Sigmoid colon (tissue), 7 donors: ENCODE results near the gene TMED10. TPM values are rescaled to one million over a fixed set of nuclear protein-coding genes. Genes with fewer than 3 reads are reported as not detected.

Experiments used
- DNase-seq: peaks from one replicate; pipeline ENCODE4 v3.0.0-alpha.2; 2019
- H3K27ac ChIP-seq, 4 donors: fragments of 200-600 bp; sonication (generic); one replicate each; pipeline ENCODE4 v1.5.1; 2016 to 2019; ENCODE audit warnings: mild to moderate bottlenecking in 1 of 4
- H3K27me3 ChIP-seq, 3 donors: fragments of 200-600 bp; sonication (generic); one replicate each; pipeline ENCODE4 v1.5.1; 2019; ENCODE audit warnings: mild to moderate bottlenecking in 1 of 3
- H3K36me3 ChIP-seq, 4 donors: fragments of 200-600 bp; sonication (generic); one replicate each; pipeline ENCODE4 v1.5.1; 2016 to 2019
- H3K4me1 ChIP-seq, 4 donors: fragments of 200-600 bp; sonication (generic); one replicate each; pipeline ENCODE4 v1.5.1; 2017 to 2019
- H3K4me3 ChIP-seq, 4 donors: fragments of 200-600 bp; sonication (generic); one replicate each; pipeline ENCODE4 v1.5.1; 2017 to 2019; ENCODE audit warnings: mild to moderate bottlenecking in 2 of 4, moderate library complexity in 1 of 4
- H3K9me3 ChIP-seq, 4 donors: fragments of 200-600 bp in 3 of 4; sonication (generic) in 3 of 4; one replicate each; pipeline versions ENCODE4 v1.5.1 to v1.6.1; 2013 to 2019
- EP300 ChIP-seq, 4 donors: sonication (generic); formaldehyde crosslinking; IDR thresholded peaks; one replicate each; pipeline ENCODE4 v1.6.1; 2017; ENCODE audit warnings: antibody characterized with exemption in 4 of 4
- POLR2A ChIP-seq, 2 donors: fragments of 450-650 bp; IDR thresholded peaks; one replicate each; pipeline ENCODE4 v1.6.1; 2016; ENCODE audit warnings: antibody characterized with exemption in 2 of 2, mild to moderate bottlenecking in 2 of 2, moderate library complexity in 2 of 2
- POLR2AphosphoS5 ChIP-seq, 4 donors: sonication (generic); formaldehyde crosslinking; IDR thresholded peaks; one replicate each; pipeline ENCODE4 v1.6.1; 2017; ENCODE audit warnings: antibody characterized with exemption in 4 of 4
- WGBS, 2 donors: extraction: QIAGEN DNeasy Blood & Tissue Kit; methylation state at CpG; one replicate each; pipeline ENCODE4 v1.1.7; 2013; 5-methylcytosine and 5-hydroxymethylcytosine counted together
- intact Hi-C: fragments of 100-400 bp; cut with DNase I; formaldehyde crosslinking; loops from one replicate; pipeline ENCODE4 v1.15.1; 2023
- polyA plus RNA-seq, 3 donors: library from polyadenylated mRNA; stranded (reverse); fragments of 200-250 nt; gene quantifications; one replicate each; pipeline ENCODE4 v1.2.3, GENCODE V29; 2013
- total RNA-seq, 4 donors: library from RNA; depleted of rRNA; stranded (reverse); fragments of >200 nt; gene quantifications; one replicate each; pipeline ENCODE4 v1.1.0, GENCODE V29; 2016
- TF ChIP-seq, protein P1 (sequence below), 4 experiments: fragments of 450-650 bp in 3 of 4; fragments of 200-600 bp in 1 of 4; IDR thresholded peaks; one replicate each; pipeline ENCODE4 v1.5.1; 2016 to 2019; ENCODE audit warnings: antibody characterized with exemption in 4 of 4, mild to moderate bottlenecking in 3 of 4, moderate library complexity in 2 of 4
- donor health status: healthy with polysubstance abuse.
- donor health status: Bipolar disorder and iron deficiency.
- donor health status: healthy.

Gene TMED10
- total and polyA plus RNA-seq, 7 donors = 38.4 to 236 (median 163) TPM

DNA sequence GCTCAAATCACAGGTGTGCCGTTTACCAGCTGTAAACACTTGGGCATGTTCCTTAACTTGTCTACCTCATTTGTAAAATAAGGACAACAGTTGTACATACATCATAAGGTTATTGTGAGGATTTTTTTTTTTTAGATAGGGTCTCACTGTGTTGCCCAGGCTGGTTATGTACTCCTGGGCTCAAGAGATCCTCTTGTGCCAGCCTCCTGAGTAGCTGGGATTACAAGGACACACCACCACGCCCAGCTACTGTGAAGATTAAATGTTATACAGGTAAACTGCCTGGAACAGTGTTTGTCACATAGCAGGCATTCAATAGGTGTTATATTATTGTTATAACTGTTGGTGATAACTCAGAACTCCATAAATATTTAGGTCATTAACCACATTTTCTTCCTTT is 12.7 kb downstream of the TMED10 start:
- H3K27ac ChIP-seq = no peak overlapping the region

DNA sequence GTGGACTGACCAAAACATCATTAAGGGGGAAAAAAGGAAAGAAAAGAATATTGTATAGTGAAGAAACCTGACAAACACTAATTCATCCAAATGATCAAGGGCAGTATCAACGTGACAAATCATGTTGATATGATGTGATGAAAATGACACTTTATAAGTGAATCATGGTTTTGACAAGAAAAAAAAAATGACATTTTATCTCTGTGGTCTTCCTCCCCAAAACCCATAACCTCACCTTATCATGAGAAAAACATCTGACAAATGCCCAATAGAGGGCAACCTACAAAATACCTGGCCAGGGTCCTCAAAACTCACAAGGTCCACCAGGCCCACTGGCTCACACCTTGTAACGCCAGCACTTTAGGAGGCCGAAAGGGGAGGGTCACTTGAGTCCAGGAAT is 13.8 kb downstream of the TMED10 start:
- Histone ChIP-seq H3K4me1 (peaks cover 0 to 47% (median 30%) of the 10 kb centered on the region in 4 donors), H3K27me3 (no peaks in the 10 kb centered on the region), H3K27ac (no peak overlapping the region), H3K36me3 (no peaks in the 10 kb centered on the region), H3K9me3 (no peaks in the 10 kb centered on the region), H3K4me3 (no peak overlapping the region)
- DNase-seq = no peak
- intact Hi-C loops = no loop called here
- TF ChIP-seq POLR2A (IDR thresholded peaks at IDR 0.05) = no peak
- TF ChIP-seq, protein P1, sequence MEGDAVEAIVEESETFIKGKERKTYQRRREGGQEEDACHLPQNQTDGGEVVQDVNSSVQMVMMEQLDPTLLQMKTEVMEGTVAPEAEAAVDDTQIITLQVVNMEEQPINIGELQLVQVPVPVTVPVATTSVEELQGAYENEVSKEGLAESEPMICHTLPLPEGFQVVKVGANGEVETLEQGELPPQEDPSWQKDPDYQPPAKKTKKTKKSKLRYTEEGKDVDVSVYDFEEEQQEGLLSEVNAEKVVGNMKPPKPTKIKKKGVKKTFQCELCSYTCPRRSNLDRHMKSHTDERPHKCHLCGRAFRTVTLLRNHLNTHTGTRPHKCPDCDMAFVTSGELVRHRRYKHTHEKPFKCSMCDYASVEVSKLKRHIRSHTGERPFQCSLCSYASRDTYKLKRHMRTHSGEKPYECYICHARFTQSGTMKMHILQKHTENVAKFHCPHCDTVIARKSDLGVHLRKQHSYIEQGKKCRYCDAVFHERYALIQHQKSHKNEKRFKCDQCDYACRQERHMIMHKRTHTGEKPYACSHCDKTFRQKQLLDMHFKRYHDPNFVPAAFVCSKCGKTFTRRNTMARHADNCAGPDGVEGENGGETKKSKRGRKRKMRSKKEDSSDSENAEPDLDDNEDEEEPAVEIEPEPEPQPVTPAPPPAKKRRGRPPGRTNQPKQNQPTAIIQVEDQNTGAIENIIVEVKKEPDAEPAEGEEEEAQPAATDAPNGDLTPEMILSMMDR (IDR thresholded peaks at IDR 0.05) = no peak
- no peak for TF ChIP-seq POLR2AphosphoS5 (IDR thresholded peaks at IDR 0.05)
- TF ChIP-seq EP300 (IDR thresholded peaks at IDR 0.05) = no peak
- WGBS, 2 donors = 85 to 86% methylated on average over 3 of the region's 3 CpGs

More for the DNA sequence above, 12.7 kb downstream of the TMED10 start:
- H3K27me3 ChIP-seq = no peaks in the 10 kb centered on the region
- H3K9me3 ChIP-seq = no peaks in the 10 kb centered on the region
- WGBS, 2 donors = 82 to 96% methylated on average over 2 of the region's 2 CpGs
- TF ChIP-seq POLR2AphosphoS5 (IDR thresholded peaks at IDR 0.05) (no peak), EP300 (IDR thresholded peaks at IDR 0.05) (no peak), POLR2A (IDR thresholded peaks at IDR 0.05) (no peak)
- TF ChIP-seq, protein P1 (IDR thresholded peaks at IDR 0.05) = no peak
- no peak overlapping the region for H3K4me3 ChIP-seq
- H3K36me3 ChIP-seq = no peaks in the 10 kb centered on the region
- H3K4me1 ChIP-seq = peaks cover 0 to 58% (median 34%) of the 10 kb centered on the region in 4 donors
- no peak for DNase-seq
- intact Hi-C loops = no loop called here

DNA sequence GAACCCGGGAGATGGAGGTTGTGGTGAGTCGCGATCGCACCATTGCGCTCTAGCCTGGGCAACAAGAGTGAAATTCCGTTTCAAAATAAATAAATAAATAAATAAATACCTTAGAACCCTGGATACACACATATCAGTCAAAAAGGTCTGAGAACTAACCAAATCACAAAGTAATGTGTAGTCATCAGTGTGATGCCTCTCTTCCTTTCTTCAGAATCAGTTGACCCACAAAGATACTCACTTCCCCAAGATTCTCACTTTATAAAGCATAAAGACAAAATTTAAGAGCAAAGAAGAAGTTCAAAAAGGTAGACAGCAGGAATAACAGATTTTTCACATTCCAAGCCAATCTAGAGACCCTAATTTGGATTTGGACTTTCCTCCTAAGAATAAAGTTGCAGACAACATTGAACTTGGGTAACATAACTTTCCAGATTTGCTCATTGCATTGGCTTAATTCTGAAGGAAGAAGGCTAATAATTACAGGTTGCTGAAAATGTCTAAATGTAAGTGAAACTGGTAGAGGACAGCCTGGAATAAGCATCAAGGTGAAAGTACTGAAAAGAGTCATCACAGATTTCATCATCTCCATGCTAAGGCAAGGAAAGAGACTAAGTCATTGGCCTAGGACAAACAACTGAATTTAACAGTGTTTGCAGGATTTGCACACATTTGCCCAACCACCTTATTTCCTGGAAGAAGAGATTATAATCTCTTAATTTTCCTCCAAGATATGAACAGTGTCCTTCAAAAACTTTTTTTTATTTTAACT is 17.4 kb downstream of the TMED10 start:
- Histone ChIP-seq H3K4me1 (peaks cover 0 to 27% (median 15%) of the 10 kb centered on the region in 4 donors), H3K9me3 (no peaks in the 10 kb centered on the region), H3K36me3 (no peaks in the 10 kb centered on the region), H3K27me3 (no peaks in the 10 kb centered on the region), H3K27ac (no peak overlapping the region), H3K4me3 (no peak overlapping the region)
- intact Hi-C loops = no loop called here
- no peak for DNase-seq
- TF ChIP-seq POLR2AphosphoS5 (IDR thresholded peaks at IDR 0.05) (no peak), POLR2A (IDR thresholded peaks at IDR 0.05) (no peak), EP300 (IDR thresholded peaks at IDR 0.05) (no peak)
- TF ChIP-seq, protein P1 (IDR thresholded peaks at IDR 0.05) = no peak
- WGBS, 2 donors = 96 to 97% methylated on average over 6 of the region's 6 CpGs

DNA sequence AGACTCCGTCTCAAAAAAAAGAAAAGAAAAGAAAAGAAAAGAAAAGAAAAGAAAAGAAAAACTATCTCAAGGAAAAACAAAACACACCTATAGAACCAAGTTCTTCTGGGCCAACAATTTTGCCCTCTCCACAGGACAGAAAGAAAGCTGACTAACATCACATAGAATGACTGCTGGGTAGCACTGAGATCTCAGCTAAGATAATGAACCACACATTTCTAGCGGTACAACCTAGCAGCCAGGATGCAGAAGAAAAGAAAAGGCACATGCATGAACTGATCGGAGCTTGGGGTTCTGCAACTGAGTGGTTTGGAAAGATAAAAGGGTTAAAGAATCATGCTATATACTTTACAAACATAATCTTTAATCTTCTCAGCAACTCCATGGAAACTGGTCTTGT is 19.5 kb downstream of the TMED10 start:
- no peak for DNase-seq
- H3K27me3 ChIP-seq = no peaks in the 10 kb centered on the region
- H3K4me1 ChIP-seq = peaks cover 0 to 25% (median 14%) of the 10 kb centered on the region in 4 donors
- TF ChIP-seq POLR2A (IDR thresholded peaks at IDR 0.05) = no peak
- TF ChIP-seq EP300 (IDR thresholded peaks at IDR 0.05) = no peak
- TF ChIP-seq, protein P1 (IDR thresholded peaks at IDR 0.05) = no peak
- TF ChIP-seq POLR2AphosphoS5 (IDR thresholded peaks at IDR 0.05) = no peak
- 80 to 88% methylated on average over 3 of the region's 3 CpGs for WGBS, 2 donors
- no peak overlapping the region for H3K27ac ChIP-seq
- no peaks in the 10 kb centered on the region for H3K9me3 ChIP-seq
- H3K4me3 ChIP-seq = no peak overlapping the region
- H3K36me3 ChIP-seq = no peaks in the 10 kb centered on the region
- intact Hi-C loops = no loop called here
